Subcutaneous abdominal adipose tissue (tissue), 5 donors: ENCODE results near the gene CFAP54.
A peak's percentile ranks its signal among the peaks of the same experiment; 100 is the strongest.
"Not testable (repeated sequence)": the region's sequence is repeated elsewhere in the genome, so short reads cannot be mapped to it uniquely, and the experiment has no call there.

ENCODE experiments used
- H3K27ac ChIP-seq: one replicate; pipeline ENCODE4 v1.7.0; 2013; ENCODE audit warnings: low read depth, mild to moderate bottlenecking, inconsistent platforms, low read length, moderate library complexity
- H3K27me3 ChIP-seq, 5 donors: one replicate each; pipeline ENCODE4 v1.7.0; 2013; ENCODE audit warnings: low read length in 5 of 5, inconsistent platforms in 1 of 5; ENCODE audit not compliant: control insufficient read depth in 5 of 5, insufficient read depth in 4 of 5
- H3K36me3 ChIP-seq, 5 donors: one replicate each; pipeline ENCODE4 v1.7.0; 2013; ENCODE audit warnings: low read length in 5 of 5; ENCODE audit not compliant: control insufficient read depth in 5 of 5, insufficient read depth in 5 of 5
- H3K4me1 ChIP-seq, 5 donors: one replicate each; pipeline ENCODE4 v1.7.0; 2013; ENCODE audit warnings: low read length in 5 of 5, mild to moderate bottlenecking in 3 of 5, moderate library complexity in 1 of 5; ENCODE audit not compliant: control insufficient read depth in 5 of 5, insufficient read depth in 5 of 5
- H3K4me3 ChIP-seq, 5 donors: one replicate each; pipeline ENCODE4 v1.7.0; 2013; ENCODE audit warnings: low read length in 5 of 5, low read depth in 1 of 5
- H3K9ac ChIP-seq, 5 donors: one replicate each; pipeline ENCODE4 v1.7.0; 2013; ENCODE audit warnings: low read length in 5 of 5, mild to moderate bottlenecking in 4 of 5, moderate library complexity in 3 of 5
- H3K9me3 ChIP-seq, 5 donors: one replicate each; pipeline ENCODE4 v1.7.0; 2013; ENCODE audit warnings: low read length in 5 of 5; ENCODE audit not compliant: control insufficient read depth in 5 of 5
- donor health status: healthy.
- donor health status: healthy.
- donor health status: healthy.
- donor health status: healthy.
- donor health status: healthy.

CFAP54 gene

DNA sequence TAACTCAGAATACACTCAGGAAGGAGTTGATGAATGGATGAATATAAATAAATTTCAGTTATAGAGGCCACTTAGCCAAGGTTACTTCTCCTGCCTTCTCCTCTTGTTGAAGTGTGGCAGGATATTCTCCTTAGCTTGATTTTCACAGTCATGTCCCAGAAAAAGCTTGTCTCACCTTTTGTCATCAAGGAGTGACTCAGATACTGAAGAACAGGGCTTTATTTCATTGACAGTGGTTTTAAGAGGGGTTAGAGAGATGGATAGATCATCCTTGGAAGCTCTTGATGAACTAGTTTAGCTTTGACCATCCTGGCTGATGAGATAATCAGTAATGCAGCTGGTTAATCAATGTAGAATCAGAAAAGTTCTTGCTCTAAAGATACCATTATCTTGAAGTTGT, 35.0 kb upstream of the CFAP54 start:
- H3K9me3 ChIP-seq, result no peaks in the 10 kb centered on the region
- no peaks in the 10 kb centered on the region for H3K36me3 ChIP-seq
- H3K27ac ChIP-seq, result no peak overlapping the region
- no peaks in the 10 kb centered on the region for H3K27me3 ChIP-seq
- H3K4me3 ChIP-seq, result no peak overlapping the region
- H3K4me1 ChIP-seq, result no peaks in the 10 kb centered on the region
- no peak overlapping the region for H3K9ac ChIP-seq

DNA sequence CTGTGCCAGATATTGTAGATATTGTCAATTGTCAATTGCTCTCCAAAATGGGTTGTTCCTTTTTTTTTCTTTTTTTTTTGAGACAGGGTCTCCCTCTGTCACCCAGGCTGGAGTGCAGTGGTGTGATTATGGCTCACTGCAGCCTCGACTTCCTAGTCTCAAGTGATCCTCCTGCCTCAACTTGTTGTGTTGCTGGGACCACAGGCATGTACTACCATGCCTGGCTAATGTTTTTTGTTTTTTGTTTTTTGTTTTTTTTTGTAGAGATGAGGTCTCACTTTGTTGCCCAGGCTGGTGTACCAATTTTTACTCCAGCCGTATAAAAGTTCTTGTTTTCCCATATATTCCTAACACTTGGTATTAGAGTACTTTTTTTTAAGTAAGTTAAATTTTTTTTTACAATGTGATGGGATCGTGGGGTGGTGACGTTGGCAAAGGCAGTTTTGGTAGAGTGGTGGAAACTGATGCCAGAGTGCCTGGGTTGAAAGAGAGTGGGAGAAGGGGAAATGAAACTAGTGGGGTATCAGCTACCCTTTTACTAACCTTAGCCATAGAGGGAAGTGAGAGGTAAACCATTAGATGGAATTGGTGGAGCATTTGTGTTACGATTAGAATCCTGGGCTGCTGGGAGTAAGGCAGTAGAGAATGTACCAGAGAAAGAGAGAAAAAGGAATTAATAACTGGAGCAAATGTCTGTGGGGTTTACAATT, 33.0 kb upstream of the CFAP54 start:
- no peak overlapping the region for H3K9ac ChIP-seq
- no peaks in the 10 kb centered on the region for H3K27me3 ChIP-seq
- no peaks in the 10 kb centered on the region for H3K36me3 ChIP-seq
- no peaks in the 10 kb centered on the region for H3K4me1 ChIP-seq
- H3K4me3 ChIP-seq, result no peak overlapping the region
- H3K27ac ChIP-seq, result no peak overlapping the region
- H3K9me3 ChIP-seq, result no peaks in the 10 kb centered on the region

GRCh38 chr12:96457191-96457930, 32.0 kb upstream of the CFAP54 start:
- H3K27ac ChIP-seq, result no peak overlapping the region
- no peaks in the 10 kb centered on the region for H3K4me1 ChIP-seq
- no peaks in the 10 kb centered on the region for H3K27me3 ChIP-seq
- no peaks in the 10 kb centered on the region for H3K36me3 ChIP-seq
- H3K9me3 ChIP-seq, result no peaks in the 10 kb centered on the region
- no peak overlapping the region for H3K4me3 ChIP-seq
- H3K9ac ChIP-seq, result no peak overlapping the region

GRCh38 chr12:96459281-96459680, 30.1 kb upstream of the CFAP54 start:
- not testable (repeated sequence) for H3K9ac ChIP-seq, H3K27ac ChIP-seq, H3K9me3 ChIP-seq, H3K4me1 ChIP-seq, H3K27me3 ChIP-seq, H3K36me3 ChIP-seq, H3K4me3 ChIP-seq

- Histone ChIP-seq H3K36me3 (no peaks in the 10 kb centered on the region), H3K9ac (no peak overlapping the region), H3K4me1 (peaks cover 0 to 5% (median 0%) of the 10 kb centered on the region in 5 donors), H3K27ac (no peak overlapping the region), H3K4me3 (no peak overlapping the region), H3K9me3 (no peaks in the 10 kb centered on the region), H3K27me3 (no peaks in the 10 kb centered on the region)
These were observed 26.7 kb upstream of the CFAP54 start for GRCh38 chr12:96462571-96463280.

- Histone ChIP-seq H3K9ac (no peak overlapping the region), H3K4me1 (peaks cover 0 to 5% (median 0%) of the 10 kb centered on the region in 5 donors), H3K36me3 (no peaks in the 10 kb centered on the region), H3K27ac (no peak overlapping the region), H3K4me3 (no peak overlapping the region), H3K27me3 (no peaks in the 10 kb centered on the region), H3K9me3 (peaks cover 0 to 4% (median 0%) of the 10 kb centered on the region in 5 donors)
These were observed 23.5 kb upstream of the CFAP54 start for GRCh38 chr12:96465896-96466295.

DNA sequence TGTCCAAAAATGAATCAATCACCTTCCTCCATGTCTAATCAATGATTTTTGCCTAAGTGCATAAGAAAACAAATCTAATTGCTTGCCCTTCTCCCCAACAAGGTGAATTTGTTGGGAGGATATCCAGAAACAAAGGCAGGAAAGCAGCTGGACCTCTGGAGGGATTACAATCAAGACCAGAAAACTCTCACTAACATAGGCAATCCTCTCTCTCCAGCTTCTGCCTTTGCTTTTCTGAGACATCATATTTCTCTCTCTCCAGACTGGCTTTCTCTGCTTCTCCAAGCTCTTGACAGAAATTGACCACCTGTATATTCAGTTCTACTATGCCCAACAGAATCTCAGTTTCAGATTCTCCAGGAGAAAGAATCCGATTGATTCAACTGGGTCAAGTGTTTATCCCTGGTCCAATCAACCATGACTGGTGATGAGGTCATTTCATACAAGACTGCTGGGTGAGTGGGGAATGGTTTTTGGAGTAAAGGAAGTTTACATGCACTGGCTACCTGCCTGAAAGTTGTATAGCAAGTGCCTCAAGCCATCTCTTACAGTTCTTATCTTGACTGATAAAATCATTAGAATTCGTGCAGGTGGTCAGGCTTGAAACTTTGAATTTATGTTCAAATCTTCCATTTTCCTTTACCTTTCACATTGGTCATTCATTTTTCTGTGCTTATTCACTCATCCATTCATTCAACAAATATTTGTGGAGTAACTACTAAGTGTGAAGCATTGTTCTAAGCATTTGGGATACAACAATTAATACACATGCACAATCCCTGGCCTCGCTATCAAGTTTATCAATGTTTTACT, 22.2 kb upstream of the CFAP54 start:
- H3K27me3 ChIP-seq, result no peaks in the 10 kb centered on the region
- no peak overlapping the region for H3K4me3 ChIP-seq
- no peak overlapping the region for H3K9ac ChIP-seq
- peaks cover 0 to 6% (median 0%) of the 10 kb centered on the region in 5 donors for H3K4me1 ChIP-seq
- peaks cover 0 to 4% (median 0%) of the 10 kb centered on the region in 5 donors for H3K9me3 ChIP-seq
- H3K36me3 ChIP-seq, result no peaks in the 10 kb centered on the region
- H3K27ac ChIP-seq, result no peak overlapping the region

GRCh38 chr12:96471368-96472050, 17.9 kb upstream of the CFAP54 start:
- no peak overlapping the region for H3K4me3 ChIP-seq
- H3K4me1 ChIP-seq, result peaks cover 0 to 5% (median 0%) of the 10 kb centered on the region in 5 donors
- peaks cover 0 to 4% (median 0%) of the 10 kb centered on the region in 5 donors for H3K9me3 ChIP-seq
- H3K27ac ChIP-seq, result peak overlapping the region; percentile 24
- no peaks in the 10 kb centered on the region for H3K27me3 ChIP-seq
- H3K36me3 ChIP-seq, result no peaks in the 10 kb centered on the region
- H3K9ac ChIP-seq, result no peak overlapping the region

- H3K9ac ChIP-seq, result no peak overlapping the region
- no peaks in the 10 kb centered on the region for H3K36me3 ChIP-seq
- H3K27ac ChIP-seq, result no peak overlapping the region
- H3K9me3 ChIP-seq, result peaks cover 0 to 4% (median 0%) of the 10 kb centered on the region in 5 donors
- H3K4me3 ChIP-seq, result no peak overlapping the region
- peaks cover 0 to 3% (median 0%) of the 10 kb centered on the region in 5 donors for H3K4me1 ChIP-seq
- no peaks in the 10 kb centered on the region for H3K27me3 ChIP-seq
These were observed 17.0 kb upstream of the CFAP54 start for GRCh38 chr12:96472384-96472783.
